HL-60 (cell line): ENCODE data around the gene SLC35A5.

Experiments used
- GABPA ChIP-seq: IDR thresholded peaks from 2 replicates; pipeline ENCODE4 v1.6.1; 2012; ENCODE audit warnings: low read depth
- POLR2AphosphoS5 ChIP-seq: IDR thresholded peaks from 2 replicates; pipeline ENCODE4 v1.6.1; 2012; ENCODE audit warnings: low read depth
- SPI1 ChIP-seq: IDR thresholded peaks from 2 replicates; pipeline ENCODE4 v1.6.1; 2012; ENCODE audit warnings: low read depth, mild to moderate bottlenecking, borderline replicate concordance
- TF ChIP-seq, protein P1 (sequence below): IDR thresholded peaks from one replicate; pipeline ENCODE4 v1.5.1; 2011; ENCODE audit warnings: low read length, control low read depth, inconsistent platforms; ENCODE audit not compliant: insufficient read depth
- TF ChIP-seq, protein P2 (sequence below): IDR thresholded peaks from 2 replicates; pipeline ENCODE4 v1.6.1; 2012; ENCODE audit warnings: low read depth; ENCODE audit not compliant: insufficient replicate concordance

DNA sequence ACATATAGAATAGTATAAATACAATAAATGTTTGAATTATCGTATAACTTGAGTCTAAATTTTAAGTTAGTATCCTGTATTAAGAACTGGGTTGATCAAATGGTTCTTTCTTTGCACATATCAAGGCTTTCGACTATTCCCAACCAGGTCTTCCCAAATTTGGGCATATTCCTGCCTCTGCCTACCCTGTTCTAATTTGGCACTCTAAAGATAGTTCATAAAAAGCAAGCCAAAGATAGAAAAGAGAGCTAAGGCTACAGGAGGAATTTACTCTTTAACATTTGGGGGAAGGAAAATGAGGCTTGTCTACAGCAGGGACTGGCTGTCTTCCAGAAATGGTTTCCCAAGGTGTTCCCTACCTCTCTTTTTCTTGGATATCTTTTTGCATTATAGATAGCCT, 36.1 kb downstream of the SLC35A5 start:
- TF ChIP-seq, protein P1, sequence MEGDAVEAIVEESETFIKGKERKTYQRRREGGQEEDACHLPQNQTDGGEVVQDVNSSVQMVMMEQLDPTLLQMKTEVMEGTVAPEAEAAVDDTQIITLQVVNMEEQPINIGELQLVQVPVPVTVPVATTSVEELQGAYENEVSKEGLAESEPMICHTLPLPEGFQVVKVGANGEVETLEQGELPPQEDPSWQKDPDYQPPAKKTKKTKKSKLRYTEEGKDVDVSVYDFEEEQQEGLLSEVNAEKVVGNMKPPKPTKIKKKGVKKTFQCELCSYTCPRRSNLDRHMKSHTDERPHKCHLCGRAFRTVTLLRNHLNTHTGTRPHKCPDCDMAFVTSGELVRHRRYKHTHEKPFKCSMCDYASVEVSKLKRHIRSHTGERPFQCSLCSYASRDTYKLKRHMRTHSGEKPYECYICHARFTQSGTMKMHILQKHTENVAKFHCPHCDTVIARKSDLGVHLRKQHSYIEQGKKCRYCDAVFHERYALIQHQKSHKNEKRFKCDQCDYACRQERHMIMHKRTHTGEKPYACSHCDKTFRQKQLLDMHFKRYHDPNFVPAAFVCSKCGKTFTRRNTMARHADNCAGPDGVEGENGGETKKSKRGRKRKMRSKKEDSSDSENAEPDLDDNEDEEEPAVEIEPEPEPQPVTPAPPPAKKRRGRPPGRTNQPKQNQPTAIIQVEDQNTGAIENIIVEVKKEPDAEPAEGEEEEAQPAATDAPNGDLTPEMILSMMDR = no peak
- TF ChIP-seq SPI1 (no peak), POLR2AphosphoS5 (no peak), GABPA (no peak)
- TF ChIP-seq, protein P2, sequence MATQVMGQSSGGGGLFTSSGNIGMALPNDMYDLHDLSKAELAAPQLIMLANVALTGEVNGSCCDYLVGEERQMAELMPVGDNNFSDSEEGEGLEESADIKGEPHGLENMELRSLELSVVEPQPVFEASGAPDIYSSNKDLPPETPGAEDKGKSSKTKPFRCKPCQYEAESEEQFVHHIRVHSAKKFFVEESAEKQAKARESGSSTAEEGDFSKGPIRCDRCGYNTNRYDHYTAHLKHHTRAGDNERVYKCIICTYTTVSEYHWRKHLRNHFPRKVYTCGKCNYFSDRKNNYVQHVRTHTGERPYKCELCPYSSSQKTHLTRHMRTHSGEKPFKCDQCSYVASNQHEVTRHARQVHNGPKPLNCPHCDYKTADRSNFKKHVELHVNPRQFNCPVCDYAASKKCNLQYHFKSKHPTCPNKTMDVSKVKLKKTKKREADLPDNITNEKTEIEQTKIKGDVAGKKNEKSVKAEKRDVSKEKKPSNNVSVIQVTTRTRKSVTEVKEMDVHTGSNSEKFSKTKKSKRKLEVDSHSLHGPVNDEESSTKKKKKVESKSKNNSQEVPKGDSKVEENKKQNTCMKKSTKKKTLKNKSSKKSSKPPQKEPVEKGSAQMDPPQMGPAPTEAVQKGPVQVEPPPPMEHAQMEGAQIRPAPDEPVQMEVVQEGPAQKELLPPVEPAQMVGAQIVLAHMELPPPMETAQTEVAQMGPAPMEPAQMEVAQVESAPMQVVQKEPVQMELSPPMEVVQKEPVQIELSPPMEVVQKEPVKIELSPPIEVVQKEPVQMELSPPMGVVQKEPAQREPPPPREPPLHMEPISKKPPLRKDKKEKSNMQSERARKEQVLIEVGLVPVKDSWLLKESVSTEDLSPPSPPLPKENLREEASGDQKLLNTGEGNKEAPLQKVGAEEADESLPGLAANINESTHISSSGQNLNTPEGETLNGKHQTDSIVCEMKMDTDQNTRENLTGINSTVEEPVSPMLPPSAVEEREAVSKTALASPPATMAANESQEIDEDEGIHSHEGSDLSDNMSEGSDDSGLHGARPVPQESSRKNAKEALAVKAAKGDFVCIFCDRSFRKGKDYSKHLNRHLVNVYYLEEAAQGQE = no peak
